Measurements from ENCODE around the gene CFAP251.
"Not testable (repeated sequence)": the region's sequence is repeated elsewhere in the genome, so short reads cannot be mapped to it uniquely, and the experiment has no call there.

Gene CFAP251

DNA sequence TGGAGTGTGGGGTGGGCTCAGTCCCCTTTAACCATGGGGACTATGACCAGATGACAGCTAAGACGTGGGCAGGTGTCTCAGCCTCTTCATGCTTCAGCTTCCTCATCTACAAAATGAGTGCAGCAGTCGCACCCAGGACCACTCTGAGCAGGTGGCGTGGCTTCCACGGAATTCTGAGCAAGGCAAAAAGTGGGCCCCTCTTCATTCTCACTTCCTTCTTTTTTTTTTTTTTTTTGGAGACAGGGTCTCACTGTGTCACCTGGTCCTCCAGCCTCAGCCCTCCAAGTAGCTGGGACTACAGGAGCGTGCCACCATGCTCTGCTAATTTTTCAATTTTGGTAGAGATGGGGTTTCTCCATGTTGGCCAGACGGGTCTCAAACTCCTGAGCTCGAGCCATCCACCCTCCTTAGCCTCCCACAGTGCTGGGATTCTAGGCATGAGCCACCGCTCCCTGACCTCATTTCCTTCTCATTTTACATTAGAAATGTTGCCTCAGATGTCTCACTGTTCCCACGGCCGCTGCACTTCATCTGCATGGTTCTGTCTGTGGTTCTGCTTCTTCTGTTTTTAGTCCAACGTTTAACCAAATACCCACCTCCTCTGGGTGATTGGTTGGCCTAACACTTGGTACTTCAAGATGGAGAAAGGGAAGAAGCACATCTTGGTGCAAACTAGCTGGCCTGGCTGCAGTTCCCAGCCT lies 61.9 kb downstream of the CFAP251 start:
- DNase-seq = peak; percentile 28

DNA sequence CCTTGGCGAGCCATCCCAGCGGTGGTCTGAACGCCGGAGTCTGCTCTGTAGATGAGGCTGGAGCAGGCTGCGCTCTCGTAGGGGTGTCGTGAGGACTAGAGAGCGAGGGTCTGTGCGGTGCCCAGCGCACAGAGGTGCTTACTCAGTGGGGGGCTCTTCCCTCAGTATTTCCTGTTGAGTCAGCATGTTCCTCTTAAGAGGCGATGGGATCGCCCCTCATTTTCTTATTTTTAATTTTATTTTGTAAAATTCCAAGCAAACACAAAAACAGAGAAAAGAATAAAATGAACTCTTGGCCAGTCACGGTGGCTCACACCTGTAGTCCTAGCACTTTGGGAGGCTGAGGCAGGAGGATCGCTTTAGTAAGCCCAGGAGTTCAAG lies 62.5 kb downstream of the CFAP251 start:
- DNase-seq = no peak

DNA sequence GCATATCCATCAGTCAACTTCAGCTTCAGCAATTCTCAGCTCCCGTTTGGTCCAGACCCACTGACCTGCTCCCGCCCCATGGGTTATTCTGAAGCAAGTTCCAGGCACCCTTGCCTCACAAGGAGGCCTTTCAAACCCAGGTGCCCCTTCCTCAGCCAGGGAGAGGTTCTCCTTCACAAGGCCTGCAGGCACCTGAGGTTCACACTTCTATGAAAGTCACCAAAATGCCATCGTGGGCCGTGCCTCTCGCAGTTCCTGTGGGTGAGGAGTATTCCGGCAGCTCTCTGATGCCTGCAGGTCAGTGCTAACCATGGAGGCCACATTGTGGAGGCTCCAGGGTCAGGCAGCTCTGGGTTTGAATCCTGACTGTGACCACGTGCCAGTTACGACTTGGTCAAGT lies 63.1 kb downstream of the CFAP251 start:
- no peak for DNase-seq

DNA sequence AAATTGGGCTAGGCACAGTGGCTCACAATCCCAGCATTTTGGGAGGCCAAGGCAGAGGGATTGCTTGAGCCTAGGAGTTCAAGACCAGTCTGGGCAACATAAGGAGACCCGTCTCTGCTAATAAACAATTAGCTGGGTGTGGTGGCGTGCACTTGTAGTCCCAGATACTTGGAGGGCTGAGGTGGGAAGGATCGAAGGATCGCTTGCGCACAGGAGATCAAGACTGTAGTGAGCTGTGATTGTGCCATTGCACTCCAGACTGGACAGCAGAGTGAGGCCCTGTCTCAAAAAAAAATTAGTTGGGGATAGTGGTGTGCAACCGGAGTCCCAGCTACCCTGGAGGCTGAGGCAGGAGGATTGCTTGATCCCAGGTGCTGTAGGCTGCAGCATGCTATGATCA lies 64.6 kb downstream of the CFAP251 start:
- DNase-seq = no peak

DNA sequence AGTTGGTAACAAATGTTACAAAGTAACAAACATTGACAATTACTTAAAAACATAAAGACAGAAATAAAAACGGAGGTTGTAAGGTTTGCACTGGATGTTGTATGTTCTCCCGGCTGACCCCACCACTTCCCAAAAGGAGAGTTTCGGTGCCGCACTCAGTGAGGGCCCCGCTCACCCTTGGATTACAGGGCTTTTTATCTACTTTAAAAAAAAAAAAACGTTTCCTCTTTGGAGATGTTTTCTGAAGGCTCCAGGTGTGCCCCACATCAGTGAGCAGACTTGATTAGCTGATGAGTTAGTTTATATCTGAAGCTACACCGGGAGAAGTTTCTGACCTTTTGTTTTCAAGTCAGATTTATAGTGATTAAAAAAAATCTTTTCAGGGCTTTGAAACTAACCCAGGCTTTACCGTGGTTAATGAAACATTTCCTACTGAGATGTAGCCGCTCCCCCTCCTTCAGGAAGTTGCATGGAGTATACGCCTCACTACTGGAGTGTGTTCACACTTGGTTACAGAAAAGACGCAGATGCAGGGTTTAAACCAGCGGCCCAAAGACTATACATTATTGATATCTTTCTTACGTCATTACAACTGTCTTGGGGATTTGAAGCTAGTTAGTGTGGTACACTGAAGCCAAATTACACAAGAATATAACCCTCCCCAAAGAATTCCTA lies 65.3 kb downstream of the CFAP251 start:
- DNase-seq = no peak

DNA sequence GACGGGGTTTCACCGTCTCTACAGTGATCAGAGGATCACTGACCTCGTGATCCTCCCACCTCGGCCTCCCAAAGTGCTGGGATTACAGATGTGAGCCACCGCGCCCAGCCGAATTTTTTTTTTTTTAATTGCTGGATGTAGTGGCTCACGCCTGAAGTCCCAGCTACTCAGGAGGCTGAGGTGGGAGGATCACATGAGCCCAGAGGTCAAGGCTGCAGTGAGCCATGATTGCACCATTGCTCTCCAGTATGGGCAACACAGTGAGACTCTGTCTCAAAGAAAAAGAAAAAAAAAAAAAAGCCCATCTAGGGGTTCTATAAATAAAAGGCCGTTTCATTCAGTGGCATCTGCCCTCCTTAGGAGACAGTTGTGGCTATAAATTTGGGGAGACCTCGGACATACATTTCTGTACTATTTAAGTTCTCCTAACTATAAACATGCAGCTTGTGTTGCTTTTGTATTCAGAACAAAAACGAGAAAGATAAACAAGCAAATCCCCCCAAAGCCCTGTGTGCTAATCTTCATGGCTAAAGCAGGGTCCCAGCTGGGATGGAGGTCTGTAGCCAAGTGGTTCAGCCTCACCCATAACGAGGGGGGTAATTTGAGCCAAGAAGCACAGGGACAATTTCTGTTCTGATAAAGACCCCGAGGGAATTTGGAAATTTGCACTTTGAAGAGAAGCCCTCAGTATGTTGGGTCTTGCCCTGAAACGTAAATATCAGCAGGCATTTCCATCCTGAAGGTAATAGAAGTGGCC lies 68.3 kb downstream of the CFAP251 start:
- no peak for DNase-seq

DNA sequence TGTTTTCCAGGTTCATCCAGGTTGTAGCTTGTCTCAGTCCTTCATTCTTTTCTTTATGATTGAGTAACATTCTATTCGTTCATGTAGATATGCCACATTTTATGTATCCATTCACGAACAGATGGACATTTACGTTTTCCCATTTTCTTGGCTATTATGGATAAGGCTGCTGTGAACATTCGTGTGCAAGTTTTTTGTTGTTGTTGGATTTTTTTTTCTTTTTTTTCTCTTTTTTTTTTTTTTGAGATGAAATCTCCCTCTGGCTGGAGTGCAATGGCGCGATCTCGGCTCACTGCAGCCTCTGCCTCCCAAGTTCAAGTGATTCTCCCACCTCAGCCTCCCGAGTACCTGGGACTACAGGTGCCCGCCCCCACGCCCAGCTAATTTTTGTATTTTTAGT lies 70.1 kb downstream of the CFAP251 start:
- DNase-seq = not testable (repeated sequence)

DNA sequence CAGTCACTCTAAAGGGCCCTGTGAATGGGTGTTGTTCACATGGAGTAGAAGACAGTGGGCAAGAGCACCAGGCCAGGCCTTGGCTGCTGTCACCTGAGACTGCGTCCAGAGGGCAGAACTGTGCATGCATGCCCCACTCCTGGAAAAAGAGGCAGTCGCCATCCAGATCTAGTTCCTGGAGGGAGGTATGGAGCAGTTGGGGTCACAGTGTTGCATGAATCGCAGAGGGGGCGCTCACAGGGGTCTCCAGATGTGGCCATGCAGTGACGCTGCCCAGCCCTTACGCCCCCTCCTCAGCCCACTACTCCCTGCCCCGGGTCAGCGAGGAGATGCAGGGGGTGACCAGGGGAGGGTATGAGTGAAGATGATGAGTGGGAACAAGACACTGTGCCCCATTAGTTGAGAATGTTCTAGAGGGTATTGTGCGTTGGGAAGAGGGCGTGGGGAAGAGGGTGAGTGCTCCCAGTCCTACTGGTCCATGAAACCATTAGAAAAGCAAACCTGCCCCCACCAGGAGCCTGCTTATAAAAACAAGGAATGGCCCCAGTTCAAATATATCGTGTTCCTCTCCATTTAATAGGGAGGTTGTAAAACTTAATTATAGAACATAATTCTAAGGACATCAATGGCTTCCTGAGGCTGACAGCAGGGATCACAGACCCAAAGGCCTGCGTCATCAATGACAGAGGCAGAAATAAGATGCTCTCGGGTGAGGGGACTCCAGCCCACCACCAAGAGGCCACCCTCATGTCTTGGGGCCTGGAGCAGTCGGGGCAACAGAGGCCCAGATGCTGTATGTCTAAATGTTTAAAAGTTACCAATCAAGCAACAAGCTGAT lies 71.1 kb downstream of the CFAP251 start:
- no peak for DNase-seq

DNA sequence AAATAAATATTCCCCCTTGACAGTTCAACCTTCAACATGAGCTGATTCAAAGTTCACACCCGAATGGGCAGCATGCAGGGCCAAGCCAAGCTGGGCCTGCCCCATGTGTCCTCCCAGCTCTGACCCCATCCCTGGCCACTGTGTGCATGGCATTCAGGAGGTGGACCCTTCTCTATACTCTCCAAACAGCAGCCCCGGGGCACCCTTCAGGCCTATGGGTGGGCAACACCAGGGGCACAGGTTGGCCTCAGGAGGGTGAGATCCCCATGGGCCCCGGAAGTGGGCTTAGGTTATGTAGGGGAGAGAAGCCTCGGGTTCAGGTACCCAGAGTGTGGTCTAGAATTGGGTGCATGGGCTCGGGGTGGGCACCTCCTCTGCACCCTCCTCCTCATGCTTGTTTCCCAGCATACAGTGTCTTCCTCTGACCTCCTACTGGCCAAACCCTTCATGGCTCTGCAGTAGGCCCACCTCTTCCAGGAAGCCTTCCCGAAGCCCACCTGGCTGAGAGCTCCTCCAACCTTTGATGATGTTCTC lies 71.8 kb downstream of the CFAP251 start:
- DNase-seq = no peak

DNA sequence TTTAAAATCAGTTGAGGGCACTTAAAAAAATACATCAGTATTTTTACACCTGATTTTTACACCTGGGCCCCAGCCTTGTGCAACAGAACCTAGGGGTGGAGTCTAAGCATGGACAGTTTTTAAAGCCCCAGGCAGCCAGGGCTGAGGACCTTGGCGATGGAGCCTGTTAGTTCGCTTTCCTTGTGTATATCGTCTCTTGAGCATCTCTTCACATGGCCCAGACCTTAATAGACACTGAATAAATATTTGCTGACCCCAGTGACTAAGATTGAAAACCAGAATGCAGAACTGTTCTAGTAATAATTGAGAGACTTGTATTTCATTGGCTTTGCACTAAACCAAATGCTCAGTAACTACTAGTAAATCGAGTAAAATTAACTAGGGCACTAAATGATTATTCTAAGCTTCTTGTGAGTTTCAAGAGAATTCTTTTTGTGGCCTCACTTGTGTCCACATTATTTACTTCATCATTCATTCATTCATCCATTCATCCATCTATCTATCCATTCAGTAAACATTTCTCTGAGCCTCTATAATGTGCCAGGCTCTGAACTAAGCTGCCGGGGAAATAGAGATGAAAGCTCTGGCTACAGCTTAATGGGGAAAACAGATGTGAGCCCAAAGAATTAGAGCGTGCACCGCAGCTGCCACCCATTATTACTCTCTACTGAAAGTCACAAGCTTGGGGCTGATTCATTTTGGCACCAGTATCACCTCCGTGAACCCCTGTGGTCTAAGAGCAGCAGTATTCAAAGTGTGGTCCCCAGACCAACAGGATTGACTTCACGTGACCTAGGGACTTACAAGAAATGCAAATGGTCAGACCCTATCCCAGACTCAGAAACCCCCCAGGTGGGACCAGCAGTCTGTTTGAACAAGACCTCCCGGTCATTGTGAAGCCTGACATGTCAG lies 72.6 kb downstream of the CFAP251 start:
- peak; percentile 55 for DNase-seq

DNA sequence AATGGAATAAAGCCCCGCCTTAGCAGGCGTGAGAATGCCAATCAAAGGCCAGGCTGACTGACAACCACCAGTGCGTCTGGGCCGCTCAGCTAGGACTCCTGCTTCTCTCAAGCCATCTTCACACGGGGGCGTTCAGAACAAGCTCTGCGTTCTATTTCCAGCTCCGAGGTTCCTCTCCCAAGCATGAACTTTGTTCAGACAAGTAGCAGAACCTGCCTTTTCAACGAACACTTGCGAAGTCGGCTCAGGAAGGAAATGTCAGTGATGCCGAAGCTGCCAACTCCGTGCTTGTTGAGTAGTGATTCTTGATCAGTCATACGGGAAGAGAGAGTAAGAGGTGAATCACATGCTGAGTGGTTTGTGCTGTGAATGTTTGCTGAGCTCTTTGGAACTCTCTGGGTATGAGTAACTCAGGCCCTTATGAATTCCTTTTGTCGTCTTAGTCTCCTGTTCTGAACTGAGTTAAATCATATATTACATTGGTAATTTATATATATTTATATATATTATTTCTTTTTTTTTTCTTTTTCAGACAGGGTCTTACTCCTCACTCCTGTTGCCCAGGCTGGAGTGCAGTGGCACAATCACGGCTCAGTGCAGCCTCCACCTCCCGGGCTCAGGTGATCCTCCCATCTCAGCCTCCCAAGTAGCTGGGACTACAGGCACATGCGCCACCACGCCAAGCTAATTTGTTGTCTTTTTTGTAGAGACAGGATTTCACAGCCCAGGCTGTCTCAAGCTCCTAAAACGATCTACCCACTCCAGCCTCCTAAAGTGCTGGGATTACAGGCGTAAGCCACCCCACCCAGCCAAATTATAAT lies 73.9 kb downstream of the CFAP251 start:
- DNase-seq = peak; percentile 80

DNA sequence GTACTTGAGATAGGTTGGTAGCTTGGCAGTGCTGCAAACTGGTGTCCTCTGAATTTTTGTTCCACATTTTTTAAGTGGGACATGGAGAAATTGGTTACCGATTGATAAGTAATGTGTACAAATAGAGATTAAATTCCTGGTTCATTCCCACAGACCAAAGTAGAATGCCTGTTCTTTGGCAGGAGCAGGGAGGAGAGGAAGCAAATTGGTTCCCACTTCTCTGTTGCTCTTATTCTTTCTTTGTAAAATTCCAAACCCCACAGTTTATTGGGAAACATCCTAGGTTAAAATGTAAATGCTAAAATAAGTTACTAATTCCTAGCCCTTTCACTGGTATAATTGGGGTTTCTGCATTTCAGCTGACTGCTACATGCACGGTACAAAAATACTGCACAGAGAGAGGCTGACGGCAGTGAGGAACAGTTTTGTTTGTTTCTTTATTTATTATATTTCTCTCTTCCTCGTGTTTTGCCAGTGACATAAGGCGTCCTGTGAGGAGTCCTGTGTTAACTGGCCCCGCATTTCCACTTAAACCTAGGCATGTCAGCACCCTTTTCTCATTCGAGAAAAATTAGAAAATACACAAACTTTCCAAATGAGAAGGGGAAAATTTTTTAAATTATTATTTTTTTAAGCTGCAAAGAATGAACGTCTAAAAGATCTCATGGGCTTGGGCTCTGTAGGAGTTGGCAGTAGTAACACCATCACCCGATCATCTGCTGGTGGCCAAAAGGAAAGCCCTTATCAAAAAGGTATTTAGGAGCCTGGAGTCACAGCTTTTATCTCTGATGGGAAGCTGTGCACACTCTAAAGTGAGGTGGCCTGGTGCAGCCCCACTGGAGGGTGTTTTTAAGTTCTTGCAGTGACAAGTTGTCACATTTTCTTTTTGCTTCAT lies 77.9 kb downstream of the CFAP251 start:
- no peak for DNase-seq

DNA sequence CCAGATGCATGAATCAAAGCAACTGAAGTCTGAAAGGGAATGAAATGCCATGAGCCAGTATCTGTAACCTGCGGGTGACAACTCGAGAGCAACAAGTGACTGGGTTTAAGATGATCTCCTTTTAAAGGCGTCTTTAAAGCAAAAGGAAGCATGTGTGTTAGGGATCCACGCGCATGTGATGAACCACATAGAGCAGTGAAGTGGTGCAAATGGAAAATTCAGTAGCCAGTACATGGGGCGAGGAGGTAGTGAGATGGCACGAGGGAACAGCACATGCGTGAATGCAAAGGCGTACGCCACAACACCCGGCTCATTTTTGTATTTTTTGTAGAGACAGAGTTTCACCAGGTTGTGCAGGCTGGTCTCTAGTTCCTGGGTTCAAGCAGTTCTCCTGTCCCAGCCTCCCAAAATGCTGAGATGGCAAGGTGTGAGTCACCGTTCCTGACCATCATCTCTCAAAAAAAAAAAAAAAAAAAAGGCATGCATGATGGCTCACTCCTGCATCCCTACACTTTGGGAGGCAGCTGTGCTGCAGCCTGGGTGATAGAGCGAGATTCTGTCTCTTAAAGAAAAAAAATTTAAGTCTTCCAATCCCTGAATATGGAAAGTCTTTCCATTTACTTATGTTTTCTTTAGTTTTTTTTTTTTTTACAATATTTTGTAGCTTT lies 78.7 kb downstream of the CFAP251 start:
- DNase-seq = no peak

DNA sequence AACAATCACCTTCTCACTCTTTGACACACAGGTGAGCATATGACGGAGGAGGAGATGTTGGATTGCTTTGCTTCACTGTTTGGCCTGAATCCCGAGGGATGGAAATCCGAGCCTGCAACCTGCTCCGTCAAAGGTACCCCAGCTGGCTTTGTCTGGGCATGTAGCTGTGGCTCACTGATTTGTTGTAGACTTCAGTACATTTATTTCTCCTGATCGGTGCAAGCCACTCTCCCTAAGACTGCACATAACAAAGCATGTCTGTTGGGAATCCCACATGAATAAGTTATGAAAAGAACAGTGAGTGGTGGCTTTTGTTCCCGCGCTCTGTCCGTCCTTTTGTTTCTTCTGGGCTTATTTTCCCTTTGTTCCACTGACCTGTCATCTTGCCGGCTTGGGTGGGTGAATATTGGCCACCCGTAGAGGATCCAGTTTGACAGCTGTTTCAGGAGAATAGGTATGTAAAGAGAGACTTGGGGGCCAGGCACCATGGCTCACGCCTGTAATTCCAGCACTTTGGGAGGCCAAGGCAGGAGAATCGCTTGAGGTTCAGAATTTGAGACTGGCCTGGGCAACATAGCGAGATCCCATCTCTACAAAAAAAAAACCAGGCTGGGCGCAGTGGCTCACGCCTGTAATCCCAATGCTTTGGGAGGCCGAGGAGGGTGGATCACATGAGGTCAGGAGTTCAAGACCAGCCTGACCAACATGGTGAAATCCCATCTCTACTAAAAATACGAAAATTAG lies 83.2 kb downstream of the CFAP251 start:
- no peak for DNase-seq

DNA sequence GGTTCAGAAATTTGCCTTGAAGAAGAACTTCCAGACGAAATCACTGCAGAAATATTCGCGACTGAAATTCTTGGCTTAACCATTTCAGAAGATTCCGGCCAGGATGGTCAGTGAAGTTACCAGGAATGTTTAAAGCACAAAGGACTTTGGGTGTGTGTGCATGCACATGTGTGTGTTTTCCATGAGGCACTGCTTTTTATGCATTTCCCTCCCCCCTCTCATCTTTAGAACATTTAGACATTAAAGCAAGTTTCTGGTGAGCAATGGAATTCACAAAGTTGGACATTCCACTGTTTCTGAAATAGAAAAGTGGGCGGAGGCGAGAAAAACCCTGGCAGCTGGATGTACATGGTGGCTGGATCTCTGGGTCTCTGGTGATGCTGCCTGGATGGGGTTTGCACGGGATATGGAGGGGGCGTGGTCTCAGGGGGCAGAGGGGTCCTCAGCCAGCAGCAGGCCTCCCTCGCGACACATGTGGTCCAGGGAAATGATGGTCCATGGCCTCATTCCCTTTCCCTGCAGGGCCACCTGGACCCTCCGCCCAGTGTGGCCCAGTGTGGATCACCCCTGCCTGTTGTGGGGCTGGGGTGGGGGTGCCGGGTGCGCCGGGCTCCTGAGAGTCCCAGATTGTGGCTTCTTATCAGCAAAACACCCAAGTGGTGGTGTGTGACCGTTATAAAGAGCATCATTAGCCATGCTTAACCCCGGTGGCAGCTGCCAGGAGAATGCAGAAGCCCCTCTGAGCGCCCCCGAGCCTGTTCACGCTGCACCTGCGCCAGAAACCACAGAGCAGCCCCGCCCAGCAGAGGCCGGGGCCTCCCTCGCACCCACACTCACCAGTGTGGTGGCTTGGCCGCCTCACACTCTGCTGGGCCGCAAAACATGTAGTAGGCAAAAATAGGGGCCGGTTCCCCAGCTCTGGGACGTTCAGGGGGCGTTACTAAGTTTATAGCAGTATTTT lies 85.5 kb downstream of the CFAP251 start:
- DNase-seq = no peak

DNA sequence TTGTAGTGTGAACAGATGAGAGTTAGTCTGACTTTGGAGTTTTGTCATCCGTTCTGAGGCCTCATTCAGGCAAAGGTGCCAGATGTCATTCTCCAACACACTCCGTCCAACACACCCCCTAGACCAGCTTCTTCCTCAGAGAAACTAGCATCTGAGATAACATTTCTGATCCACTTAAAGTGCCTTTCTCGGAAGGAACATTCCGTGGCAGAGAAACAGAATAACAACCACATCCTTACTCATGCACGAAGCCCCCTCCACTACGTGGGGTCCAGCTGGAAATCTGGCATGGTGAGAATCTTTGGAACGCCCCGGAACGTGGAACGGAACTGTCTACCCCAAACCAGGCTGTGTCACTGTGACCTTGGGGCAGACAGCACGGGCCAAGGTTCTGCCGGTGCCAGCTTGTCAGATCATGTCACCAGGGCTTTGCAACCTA lies 86.3 kb downstream of the CFAP251 start:
- DNase-seq = no peak

DNA sequence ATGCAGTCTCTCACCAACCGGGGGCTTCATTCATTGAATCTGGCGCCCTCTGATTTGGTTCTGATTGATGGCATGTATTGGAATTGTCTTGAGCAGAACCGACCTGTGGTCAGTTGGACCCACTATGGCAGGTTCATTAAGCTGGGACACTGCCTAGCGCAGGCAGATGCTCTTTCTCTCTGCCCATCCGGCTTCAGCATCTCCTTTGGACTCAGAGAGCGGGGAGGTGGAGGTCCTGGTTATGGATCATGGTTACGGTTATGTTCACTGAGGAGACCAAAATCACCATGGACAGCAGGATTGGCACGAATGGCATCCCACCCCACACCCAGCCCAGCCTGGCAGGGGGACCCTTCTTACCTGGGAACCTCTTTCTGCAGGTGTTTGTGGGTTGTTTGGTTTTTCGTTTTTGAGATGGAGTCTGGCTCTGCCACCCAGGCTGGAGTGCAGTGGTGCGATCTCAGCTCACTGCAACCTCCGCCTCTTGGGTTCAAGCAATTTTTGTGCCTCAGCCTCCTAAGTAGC lies 86.9 kb downstream of the CFAP251 start:
- DNase-seq = no peak

Data from stimulated activated CD4-positive, alpha-beta T cell treated with anti-CD3 and anti-CD28 coated beads, Interleukin-1b, Interleukin-23, amount 100 ng/mL, for 48 hours (primary cell).